GM12874 (cell line): ENCODE results near the gene WWC2.

Experiments
- CTCF ChIP-seq: IDR thresholded peaks from 2 replicates; pipeline ENCODE4 v1.5.1; 2011; ENCODE audit warnings: low read depth, mild to moderate bottlenecking, control low read depth, low read length, moderate library complexity; ENCODE audit not compliant: insufficient read depth

WWC2 gene

GRCh38 chr4:183329954-183330742 lies 231.1 kb downstream of the WWC2 start:
- no peak for TF ChIP-seq CTCF

- TF ChIP-seq CTCF: no peak
These were observed 231.8 kb downstream of the WWC2 start for GRCh38 chr4:183330841-183331240.

- no peak for TF ChIP-seq CTCF
These were observed 233.4 kb downstream of the WWC2 start for GRCh38 chr4:183332447-183332846.

GRCh38 chr4:183333202-183333601 lies 234.1 kb downstream of the WWC2 start:
- no peak for TF ChIP-seq CTCF

- TF ChIP-seq CTCF: no peak
These were observed 234.9 kb downstream of the WWC2 start for GRCh38 chr4:183333983-183334382.

- no peak for TF ChIP-seq CTCF
These were observed 236.4 kb downstream of the WWC2 start for GRCh38 chr4:183335369-183335940.

GRCh38 chr4:183337349-183337748 lies 238.3 kb downstream of the WWC2 start:
- no peak for TF ChIP-seq CTCF
